Hippocampal formation (tissue), 2 donors: ENCODE measurements around the gene SHLD1.
"Not testable (repeated sequence)": the region's sequence is repeated elsewhere in the genome, so short reads cannot be mapped to it uniquely, and the experiment has no call there.

ENCODE experiments used
- DNase-seq, 2 donors: peaks; one replicate each; lab custom pipeline; 2025; lab: John Stamatoyannopoulos, UW

Gene SHLD1

DNA sequence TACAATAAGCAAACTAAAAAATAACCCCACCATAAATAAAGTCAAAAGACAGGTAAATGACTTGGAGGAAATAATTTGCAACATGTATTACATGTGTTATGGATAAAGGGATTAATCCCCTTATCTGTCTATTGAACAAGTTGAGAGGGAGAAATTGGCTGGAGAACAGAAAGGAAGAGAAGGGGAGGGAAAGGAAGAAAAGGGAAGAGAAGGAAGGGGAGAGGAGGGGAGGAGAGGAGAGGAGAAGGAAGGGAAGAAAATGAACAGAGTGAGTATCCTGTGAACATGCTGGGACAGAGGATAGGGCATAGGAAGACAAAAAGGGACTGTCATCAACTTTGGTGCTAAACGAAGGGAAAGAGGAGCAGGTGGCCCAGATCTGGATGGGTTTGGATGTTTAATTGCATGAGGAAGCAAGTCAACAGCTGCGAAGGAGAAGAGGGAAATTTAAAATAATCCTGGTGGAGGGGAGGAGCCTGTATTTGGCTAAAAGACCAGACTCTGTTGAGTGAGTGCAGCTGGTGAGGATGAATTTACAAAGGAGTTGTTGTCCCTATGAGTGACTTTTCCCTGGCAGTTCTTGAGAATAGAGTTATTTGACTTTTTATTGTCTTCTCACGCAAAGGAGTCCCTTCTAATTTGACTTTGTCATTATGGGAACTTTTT, 14.2 kb upstream of the SHLD1 start:
- DNase-seq = no peak

DNA sequence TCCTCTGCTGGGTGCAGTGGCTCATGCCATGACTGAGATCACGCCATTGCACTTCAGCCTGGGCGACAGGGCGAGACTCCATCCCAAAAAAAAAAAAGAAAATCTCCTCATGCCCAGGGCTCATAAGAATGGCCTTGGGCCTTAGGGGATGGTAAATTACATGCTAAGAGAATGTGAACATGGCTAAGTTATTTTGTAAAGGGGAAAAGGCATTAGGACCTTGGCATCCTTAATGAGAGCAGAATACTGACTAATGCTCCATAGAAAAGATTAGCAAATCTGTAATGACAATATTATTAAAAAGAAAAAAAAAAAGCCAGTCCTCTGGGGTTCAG, 12.6 kb upstream of the SHLD1 start:
- no peak for DNase-seq

DNA sequence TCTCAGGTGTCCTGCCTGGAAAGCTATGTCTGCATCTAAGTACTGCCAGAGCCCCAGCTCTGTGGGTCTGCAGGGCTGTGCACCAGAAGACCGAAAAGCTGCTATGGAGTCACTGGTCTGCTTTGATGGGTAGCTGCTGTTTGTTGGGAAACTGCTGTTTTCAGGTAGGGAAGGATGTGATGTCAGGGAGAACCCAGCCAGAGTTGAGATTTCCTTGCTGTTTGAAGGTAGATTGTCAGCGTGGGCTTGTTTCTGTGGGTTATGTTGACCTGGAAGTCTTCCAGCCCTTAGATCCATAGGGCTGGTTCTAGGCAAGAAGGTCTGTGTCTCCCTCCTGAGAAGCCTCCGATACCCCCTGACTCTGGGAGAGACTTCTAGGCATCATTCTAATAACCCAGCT, 12.2 kb upstream of the SHLD1 start:
- DNase-seq = no peak

DNA sequence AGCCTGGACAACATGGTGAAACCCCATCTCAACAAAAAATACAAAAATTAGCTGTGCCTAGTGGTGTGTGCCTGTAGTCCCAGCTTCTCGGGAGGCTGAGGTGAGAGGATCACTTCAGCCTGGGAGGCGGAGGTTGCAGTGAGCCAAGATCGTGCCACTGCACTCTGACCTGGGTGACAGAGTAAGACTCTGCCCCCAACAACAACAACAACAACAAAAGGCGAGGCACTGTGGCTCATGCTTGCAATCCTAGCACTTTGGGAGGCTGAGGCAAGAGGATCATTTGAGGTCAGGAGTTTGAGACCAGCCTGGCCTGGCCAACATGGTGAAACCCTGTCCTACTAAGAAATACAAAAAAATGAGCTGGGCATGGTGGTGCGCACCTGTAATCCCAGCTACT, 9.6 kb upstream of the SHLD1 start:
- DNase-seq = not testable (repeated sequence)

DNA sequence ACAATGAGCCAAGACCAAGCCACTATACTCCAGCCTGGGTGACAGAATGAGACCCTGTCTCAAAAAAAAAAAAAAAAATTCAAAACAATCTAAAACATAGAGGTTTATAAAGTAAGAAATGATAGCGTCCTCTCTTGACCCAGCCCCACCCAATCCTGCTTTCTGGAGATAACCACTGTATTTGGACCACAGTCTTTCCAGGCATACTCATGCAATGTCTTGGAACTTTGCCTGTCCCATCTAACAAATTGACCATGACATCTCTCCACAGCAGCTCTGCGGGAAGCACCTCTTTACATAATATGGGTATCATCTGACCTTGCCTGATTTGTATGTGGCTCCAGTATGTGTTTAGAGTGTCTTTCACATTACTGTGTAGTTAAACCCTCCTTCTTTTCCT, 9.1 kb upstream of the SHLD1 start:
- DNase-seq = no peak

DNA sequence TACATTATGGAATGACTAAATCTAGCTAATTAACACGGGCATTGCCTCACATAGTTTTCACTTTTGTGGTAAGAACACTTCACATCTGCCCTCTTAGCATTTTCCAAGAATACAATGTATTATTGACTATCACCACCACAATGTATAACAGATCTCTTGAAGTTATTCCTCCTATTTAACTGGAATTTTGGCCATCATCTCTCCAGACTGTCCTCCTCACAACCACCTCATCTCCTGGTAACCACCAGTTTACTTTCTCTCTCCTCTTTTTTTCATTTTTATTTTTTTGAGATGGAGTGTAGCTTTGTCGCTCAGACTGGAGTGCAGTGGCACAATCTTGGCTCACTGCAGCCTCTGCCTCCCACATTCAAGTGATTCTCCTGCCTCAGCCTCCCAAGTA, 8.2 kb upstream of the SHLD1 start:
- no peak for DNase-seq

DNA sequence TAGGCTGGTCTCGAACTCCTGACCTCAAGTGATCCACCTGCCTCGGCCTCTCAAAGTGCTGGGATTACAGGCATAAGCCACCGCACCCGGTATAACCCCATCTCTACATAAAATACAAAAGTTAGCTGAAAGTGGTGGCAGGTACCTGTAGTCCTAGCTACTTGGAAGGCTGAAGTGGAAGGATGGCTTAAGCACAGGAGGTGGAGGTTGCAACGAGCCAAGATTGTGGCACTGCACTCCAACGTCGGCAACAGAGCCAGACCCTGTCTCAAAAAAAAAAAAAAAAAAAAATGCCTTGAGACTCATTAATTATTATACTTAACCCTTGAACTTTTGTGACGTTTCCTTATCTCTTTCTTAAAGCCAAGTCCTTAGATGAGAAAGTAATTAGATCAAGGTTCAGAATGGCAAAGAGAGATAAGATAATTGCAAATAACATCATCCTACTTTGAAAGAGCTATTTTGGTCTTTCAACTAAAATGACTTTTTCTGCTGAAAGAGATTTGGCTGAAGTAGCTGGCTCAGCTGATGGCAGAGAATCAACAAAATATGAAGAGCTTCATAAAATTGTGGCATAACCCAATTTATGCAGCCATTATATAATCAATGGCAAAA, 4.7 kb upstream of the SHLD1 start:
- DNase-seq = no peak

DNA sequence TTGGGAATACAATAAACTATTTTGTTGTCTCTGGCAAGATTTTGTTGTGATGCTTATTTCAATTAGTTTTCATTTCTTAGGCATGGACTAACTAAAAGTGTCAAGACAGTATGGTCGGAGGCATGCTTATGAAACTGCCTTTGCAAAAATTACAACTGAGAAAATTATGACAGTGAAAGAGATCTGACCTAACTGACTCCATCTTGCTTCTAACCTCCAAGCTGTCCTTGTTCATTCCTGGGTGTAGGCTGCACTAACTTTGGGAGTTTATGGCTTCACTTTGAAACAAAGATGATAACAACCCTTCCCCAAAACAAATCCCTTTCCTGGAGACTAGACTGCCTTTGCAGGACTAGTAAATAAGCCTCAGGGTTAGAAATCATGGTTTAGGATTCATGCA, 4.1 kb upstream of the SHLD1 start:
- DNase-seq = no peak

DNA sequence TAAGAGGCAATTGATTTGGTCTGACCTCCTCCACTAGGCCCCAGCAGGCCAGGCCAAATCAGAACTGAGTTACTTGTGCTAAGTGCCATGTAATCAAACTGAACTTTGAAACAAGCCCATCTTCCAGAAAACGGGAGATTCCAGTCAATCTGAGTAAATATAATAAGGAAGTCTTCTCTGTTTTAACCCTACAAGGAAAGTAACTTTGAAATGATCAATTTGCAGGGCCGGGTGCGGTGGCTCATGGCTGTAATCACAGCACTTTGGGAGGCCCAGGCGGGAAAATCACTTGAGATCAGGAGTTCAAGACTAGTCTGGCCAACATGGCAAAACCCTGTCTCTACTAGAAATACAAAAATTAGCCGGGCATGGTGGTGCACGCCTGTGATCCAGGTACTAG, 2.0 kb upstream of the SHLD1 start:
- DNase-seq = no peak

DNA sequence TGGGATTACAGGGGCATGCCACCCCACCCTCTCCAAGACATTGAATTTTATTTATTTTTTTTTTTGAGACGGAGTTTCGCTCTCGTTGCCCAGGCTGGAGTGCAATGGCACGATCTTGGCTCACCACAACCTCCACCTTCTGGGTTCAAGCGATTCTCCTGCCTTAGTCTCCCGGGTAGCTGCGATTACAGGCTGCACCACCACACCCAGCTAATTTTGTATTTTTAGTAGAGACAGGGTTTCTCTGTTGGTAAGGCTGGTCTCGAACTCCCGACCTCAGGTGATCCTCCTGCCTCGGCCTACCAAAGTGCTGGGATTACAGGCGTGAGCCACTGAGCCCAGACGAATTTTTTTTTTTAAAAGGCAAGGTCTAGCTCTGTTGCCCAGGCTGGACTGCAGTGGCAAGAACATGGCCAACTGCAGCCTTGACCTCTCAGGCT, 669 bp upstream of the SHLD1 start:
- DNase-seq = not testable (repeated sequence)

DNA sequence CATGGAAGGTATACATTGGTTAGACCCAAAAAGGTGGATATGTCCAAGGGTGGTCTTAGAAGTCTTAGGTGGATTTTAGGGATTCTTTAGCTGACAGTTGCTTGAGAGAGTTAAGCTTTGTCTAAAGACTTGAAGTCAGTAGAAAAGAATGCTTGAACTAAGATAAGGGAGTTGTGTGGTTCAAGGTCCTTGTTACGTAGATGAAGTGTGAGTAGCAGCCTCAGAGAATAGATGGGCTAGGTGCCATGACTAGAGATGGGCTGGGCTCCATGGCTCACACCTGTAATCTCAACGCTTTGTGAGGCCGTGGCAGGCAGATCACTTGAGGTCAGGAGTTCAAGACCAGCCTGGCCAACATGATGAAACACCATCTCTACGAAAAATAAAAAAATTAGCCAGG, 1.7 kb downstream of the SHLD1 start:
- no peak for DNase-seq

DNA sequence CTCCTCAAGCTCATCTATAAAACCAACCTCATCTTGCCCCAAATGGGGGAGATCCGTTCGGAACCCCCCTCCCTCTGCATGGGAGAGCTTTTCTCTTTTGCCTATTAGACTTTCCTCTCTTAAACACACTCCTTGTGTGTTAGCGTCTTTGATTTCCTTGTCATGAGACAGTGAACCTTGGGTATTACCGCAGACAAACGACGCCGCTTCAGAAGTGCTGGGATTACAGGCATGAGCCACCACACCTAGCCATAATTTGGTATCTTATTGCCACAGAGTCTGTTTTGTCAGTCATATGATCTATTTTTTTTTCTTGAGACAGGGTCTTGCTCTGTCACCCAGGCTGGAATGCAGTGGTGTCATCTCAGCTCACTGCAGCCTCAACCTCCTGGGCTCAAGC, 3.6 kb downstream of the SHLD1 start:
- no peak for DNase-seq

DNA sequence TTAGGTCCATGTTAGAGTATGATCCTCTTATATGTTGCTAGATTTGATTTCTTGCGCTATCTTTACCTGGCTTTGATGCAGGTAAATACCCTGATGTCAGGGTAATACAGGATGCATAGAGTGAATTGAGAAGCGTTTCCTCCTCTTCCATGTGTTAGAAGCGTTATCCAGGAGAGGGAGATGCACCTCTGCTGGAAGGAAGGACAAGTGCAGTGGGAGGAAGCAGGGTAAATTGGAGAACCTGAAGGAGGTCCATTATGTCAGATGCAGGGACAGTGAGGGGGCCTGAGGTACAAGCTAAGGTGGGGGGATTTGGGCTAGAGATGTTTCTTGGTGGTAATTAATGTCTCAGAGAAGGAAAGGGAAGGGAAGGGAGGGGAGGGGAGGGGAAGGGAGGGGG, 7.7 kb downstream of the SHLD1 start:
- no peak for DNase-seq

DNA sequence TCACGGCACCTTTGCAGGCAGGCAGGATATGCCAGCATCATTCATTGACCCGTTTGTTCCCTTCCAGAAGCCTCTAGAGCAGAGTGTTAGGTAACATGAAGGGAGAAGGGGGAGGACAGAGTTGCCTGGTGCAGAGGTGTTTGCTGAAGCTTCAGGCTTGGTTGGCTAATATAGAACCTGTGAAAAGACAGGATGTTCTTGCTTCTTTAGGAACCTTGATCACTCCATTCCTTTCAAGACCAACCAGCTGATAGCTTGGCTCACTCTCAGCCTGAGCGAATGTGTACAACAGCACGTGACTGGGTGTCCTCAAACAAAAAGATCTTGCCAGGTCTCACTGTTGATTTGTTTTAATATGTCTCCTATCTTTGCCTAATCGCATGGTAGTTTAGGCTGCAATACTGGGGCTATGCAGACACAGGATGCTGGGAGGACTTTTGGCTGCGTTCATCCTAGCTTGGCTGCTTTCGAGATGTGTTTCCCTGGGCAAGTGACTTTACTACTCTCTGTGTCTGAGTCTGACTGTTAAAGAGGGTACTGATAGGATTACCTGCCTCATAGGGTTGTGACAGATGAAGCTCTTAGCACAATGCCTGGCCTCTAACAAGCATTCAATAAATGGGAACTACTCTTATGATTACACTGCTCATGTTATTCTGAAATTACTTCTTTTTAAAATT, 16.0 kb downstream of the SHLD1 start:
- peak in 1 of 2 donors; percentile 25 for DNase-seq

DNA sequence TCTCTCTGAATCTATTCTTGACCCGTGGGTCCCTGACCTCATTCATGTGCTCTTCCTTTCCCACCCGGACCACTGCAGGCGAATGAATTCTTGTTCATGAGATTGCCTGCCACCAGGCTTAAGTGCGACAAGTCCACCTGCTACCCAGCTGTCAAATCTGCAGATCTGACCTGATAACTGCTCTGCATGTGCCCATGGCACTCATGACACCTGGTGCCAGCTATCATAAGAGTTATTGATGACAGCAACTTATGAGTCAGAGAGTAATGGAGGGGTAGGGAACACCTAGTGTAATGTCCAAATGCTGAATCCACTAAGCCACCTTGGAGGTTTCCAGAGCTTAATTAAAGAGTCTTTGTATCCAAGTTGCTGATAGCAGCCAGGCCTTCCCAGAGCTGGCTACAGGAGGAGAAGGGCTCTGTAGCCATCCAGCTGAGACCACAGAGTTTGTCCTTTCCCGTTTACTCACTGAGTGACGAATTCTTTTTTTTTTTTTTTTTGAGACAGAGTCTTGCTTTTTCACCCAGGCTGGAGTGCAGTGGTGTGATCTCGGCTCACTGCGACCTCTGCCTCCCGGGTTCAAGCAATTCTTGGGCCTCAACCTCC, 17.4 kb downstream of the SHLD1 start:
- DNase-seq = no peak

DNA sequence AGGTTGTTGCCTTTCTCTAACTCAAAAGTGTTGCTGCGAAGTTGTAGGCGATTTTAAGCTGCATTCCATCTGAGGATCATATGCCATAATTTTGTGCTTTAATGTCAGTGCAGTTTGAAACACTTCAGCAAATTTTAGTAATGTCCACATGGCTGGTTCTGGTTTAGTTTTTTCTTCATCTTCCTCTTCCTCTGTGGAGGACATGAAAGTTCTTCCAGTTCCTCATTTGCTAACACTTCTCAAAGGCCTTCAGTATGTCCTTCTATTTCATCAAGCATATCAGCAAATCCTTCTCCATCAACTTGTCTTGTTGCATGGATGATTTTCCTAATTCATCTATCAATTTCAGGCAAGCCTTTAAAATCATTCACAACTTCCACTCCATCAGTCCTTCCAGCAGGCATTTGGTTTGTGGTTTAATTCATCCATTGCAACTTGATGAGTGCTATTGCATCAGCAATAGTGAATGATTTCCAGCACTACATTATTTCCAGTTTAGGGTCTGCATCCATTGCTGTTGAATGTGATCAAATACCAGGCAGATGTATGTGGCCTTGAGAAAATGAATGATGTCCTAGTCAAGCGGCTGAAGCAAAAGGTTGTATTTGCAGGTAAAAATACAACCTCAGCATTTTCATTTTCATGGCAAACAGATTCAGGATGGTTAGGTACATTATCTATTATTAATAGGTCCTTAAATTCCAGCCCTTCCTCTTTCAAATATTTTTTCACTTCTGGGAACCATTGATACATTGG, 20.2 kb downstream of the SHLD1 start:
- peak in 1 of 2 donors; percentile 3 for DNase-seq

DNA sequence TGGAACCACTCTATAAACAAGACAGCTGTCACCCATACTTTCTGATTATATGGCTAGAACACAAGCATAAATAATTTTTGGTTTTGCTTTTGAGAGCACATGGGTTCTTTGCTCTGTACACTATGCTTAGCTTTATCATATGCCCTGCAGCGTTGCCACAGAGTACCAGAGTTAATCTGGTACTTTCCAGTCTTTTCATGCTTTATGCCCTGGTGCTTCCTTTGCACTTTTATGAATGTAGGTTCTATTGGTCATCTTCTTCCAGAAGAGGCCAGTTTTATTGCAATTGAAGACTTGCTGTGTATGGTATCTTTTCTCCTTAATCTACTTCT, 20.8 kb downstream of the SHLD1 start:
- DNase-seq = no peak

DNA sequence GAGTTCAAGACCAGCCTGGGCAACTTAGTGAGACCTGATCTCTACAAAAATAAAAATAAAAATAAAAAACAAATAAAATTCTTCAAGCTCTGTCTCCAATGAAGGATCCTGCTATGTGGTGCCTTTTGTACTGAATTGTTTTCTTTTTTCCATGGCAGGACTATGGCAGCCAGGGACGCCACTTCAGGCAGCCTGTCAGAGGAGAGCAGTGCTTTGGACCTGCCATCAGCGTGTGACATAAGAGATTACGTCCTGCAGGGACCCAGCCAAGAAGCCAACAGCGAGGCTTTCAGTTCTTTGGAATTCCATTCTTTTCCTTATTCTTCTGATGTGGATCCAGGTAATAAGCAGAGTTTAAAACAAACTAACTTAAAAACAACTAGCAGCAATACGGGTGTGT, 22.5 kb downstream of the SHLD1 start:
- no peak for DNase-seq

DNA sequence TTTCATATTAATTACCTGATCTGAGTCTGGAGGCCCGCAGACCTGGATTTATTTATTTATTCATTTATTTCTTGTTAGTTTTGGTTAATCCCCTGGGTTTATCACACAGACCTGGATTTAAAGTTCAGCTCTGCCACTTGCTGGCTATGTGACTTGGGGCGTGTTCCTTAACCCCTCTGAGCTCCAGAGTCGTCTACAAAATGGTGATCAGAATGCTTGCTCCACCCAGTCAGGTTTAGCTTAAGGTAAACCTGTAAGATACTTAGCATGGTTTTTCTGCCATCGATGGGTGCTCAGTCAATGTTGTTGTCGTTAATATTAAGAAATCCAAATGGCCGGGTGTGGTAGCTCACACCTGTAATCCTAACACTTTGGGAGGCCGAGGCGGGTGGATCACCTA, 23.4 kb downstream of the SHLD1 start:
- DNase-seq = no peak

DNA sequence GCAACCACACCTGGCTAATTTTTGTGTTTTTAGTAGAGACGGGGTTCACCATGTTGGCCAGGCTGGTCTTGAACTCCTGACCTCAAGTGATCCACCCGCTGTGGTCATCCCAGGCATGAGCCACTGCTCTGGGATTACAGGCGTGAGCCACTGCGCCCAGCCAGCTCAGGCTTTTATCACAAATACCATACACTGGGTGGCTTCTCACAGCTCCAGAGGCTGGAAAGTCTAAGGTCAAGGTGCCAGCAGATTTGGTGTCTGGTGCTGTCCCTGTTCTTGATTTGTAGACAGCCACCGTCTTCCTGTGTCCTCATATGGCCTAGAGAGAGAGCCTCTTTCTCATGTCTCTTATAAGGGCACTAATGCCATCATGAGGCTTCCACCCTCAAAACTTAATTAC, 25.9 kb downstream of the SHLD1 start:
- no peak for DNase-seq

DNA sequence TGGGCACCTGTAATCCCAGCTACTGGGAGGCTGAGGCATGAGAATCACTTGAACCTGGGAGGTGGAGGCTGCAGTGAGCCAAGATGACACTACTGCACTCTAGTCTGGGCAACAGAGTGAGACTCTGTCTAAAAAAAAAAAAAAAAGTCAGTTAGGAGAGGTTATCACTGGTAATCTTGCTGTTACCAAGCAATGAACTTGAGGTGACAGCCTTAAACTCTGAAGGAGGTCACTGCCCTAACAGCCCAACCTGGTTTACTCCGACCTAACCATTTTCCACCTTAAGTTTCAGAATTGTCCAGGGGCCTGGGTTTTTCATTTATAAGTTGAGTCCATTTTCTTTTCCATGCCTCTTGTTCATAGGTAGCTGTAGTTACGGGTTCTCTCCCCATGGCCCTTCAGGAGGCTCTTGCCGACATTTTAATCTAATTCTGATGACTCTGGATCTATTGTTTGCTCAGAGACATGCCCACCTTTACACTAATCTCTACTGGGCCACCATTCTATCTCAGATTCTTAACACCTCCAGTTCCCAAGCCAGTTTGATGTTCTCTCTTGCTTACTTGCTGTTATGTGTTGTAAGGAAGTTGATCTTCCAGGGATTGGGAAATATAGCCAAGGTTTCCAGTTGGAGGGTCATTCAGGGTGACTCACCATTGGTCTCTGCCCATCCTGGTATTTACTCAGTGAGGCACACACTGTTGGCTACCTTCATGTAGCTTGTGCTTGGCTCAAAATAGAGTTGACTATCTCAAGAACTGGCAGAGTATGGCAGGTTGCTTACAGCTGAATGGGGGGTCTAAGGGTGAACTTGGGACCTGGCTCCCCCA, 29.1 kb downstream of the SHLD1 start:
- no peak for DNase-seq

DNA sequence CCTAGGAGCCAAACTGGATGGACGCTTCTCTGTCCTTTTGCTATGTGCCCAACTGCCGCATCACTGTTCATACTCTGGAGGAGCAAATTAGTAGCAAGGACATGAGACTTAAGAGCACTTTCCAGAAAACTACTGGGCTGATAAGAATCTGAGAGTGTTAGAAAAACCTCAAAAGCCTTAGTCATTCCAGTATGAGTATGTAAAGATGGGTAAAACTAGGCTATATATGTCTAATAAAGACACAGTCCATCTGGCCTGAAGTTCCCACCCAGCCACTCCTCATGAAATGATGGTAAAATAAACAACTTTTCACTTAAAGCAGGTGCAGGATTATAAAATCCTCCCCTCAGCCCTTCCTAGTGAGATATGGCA, 30.6 kb downstream of the SHLD1 start:
- no peak for DNase-seq
